SKM-1 treated with dmso at 0.1 percent for 144 hours (cell line): ENCODE measurements around the gene DDX59.

Experiments
- DNase-seq: peaks from one replicate; lab custom pipeline; 2025; ENCODE audit not compliant: unreplicated experiment; lab: John Stamatoyannopoulos, UW

Gene DDX59

GRCh38 chr1:200671235-200671786 lies 1.6 kb upstream of the DDX59 start:
- no peak for DNase-seq

- DNase-seq, result peak; percentile 82
Measured at GRCh38 chr1:200670242-200671118, 773 bp upstream of the DDX59 start.

GRCh38 chr1:200668514-200669313 lies 993 bp downstream of the DDX59 start:
- no peak for DNase-seq

- no peak for DNase-seq
Measured at GRCh38 chr1:200666309-200666708, 3.4 kb downstream of the DDX59 start.

- DNase-seq, result no peak
Measured at GRCh38 chr1:200665861-200666260, 3.8 kb downstream of the DDX59 start.

- no peak for DNase-seq
Measured at GRCh38 chr1:200660719-200661118, 9.0 kb downstream of the DDX59 start.

- no peak for DNase-seq
Measured at GRCh38 chr1:200659269-200659668, 10.4 kb downstream of the DDX59 start.

- no peak for DNase-seq
Measured at GRCh38 chr1:200658037-200658818, 11.5 kb downstream of the DDX59 start.

GRCh38 chr1:200654660-200655059 lies 15.0 kb downstream of the DDX59 start:
- DNase-seq, result no peak

- no peak for DNase-seq
Measured at GRCh38 chr1:200653022-200653462, 16.7 kb downstream of the DDX59 start.

- no peak for DNase-seq
Measured at GRCh38 chr1:200652378-200652777, 17.3 kb downstream of the DDX59 start.

- no peak for DNase-seq
Measured at GRCh38 chr1:200646515-200646914, 23.2 kb downstream of the DDX59 start.

GRCh38 chr1:200644021-200644420 lies 25.7 kb downstream of the DDX59 start:
- DNase-seq, result no peak

GRCh38 chr1:200642481-200642880 lies 27.2 kb downstream of the DDX59 start:
- peak; percentile 94 for DNase-seq

GRCh38 chr1:200640963-200641401 lies 28.7 kb downstream of the DDX59 start:
- DNase-seq, result no peak

GRCh38 chr1:200640373-200640962 lies 29.2 kb downstream of the DDX59 start:
- DNase-seq, result no peak

GRCh38 chr1:200638073-200638472 lies 31.6 kb downstream of the DDX59 start:
- no peak for DNase-seq

GRCh38 chr1:200636681-200637080 lies 33.0 kb downstream of the DDX59 start:
- no peak for DNase-seq

GRCh38 chr1:200634261-200635122 lies 35.2 kb downstream of the DDX59 start:
- DNase-seq, result no peak

- DNase-seq, result no peak
Measured at GRCh38 chr1:200631375-200631774, 38.3 kb downstream of the DDX59 start.
